ENCODE data around the gene CRP. TPM values are rescaled to one million over a fixed set of nuclear protein-coding genes. Genes with fewer than 3 reads are reported as not detected.

The CRP gene
- total and polyA plus RNA-seq, 2 of the 4 experiments (the other 2 are of a cell fraction), result not detected

- Histone ChIP-seq H2AFZ (replicated peaks; ENCODE audit: low read length, poor library complexity) (no peak overlapping the region), H3K4me2 (ENCODE audit: low read depth, low read length) (no peak overlapping the region), H3K14ac (replicated peaks; ENCODE audit: low read depth, low read length) (no peak overlapping the region), H3K4ac (ENCODE audit: low read depth, low read length) (no peak overlapping the region), H3K36me3 (ENCODE audit: control insufficient read depth, insufficient read depth, low read length) (no peaks in the 10 kb centered on the region), H3K4me3 (ENCODE audit: insufficient read depth, low read depth, low read length) (no peak overlapping the region), H3K23ac (ENCODE audit: low read depth, low read length) (no peak overlapping the region), H4K8ac (ENCODE audit: low read depth in 2 of 2, low read length in 2 of 2) (no peak overlapping the region), H2BK20ac (ENCODE audit: low read depth, low read length) (no peak overlapping the region), H2AK9ac (replicated peaks; ENCODE audit: low read depth, low read length, poor library complexity) (no peak overlapping the region), H4K5ac (ENCODE audit: low read depth, low read length) (no peak overlapping the region), H2BK15ac (ENCODE audit: low read depth, low read length) (no peak overlapping the region), H3K4me1 (ENCODE audit: control insufficient read depth, insufficient read depth, low read length) (no peaks in the 10 kb centered on the region), H2BK5ac (ENCODE audit: low read depth, low read length, poor library complexity, severe bottlenecking) (no peak overlapping the region), H3K79me1 (ENCODE audit: low read depth in 1 of 2, low read length in 2 of 2) (no peaks in the 10 kb centered on the region), H3K56ac (ENCODE audit: extremely low read depth, insufficient read depth, low read length) (no peak overlapping the region), H3K27me3 (ENCODE audit: control insufficient read depth, insufficient read depth, low read length) (no peaks in the 10 kb centered on the region), H3K27ac (ENCODE audit: insufficient read depth, low read length) (no peak overlapping the region), H3K9me1 (ENCODE audit: insufficient read depth, low read length) (no peaks in the 10 kb centered on the region), H2AK5ac (ENCODE audit: low read depth, low read length) (no peak overlapping the region), H4K91ac (ENCODE audit: insufficient read depth, low read depth, low read length) (no peak overlapping the region), H4K20me1 (ENCODE audit: insufficient read depth, low read length) (no peaks in the 10 kb centered on the region), H3K9ac (ENCODE audit: low read depth, low read length) (no peak overlapping the region), H3K18ac (ENCODE audit: low read depth, low read length) (no peak overlapping the region), H3K9me3 (ENCODE audit: control insufficient read depth, insufficient read depth, low read length) (no peaks in the 10 kb centered on the region), H2BK120ac (ENCODE audit: low read depth, low read length) (no peak overlapping the region)
- DNase-seq (no peak), ATAC-seq (ENCODE audit: low read depth) (no peak)
- intact Hi-C loops (cut with micrococcal nuclease), result no loop called here
- in situ Hi-C loops (cut with MboI; ENCODE audit: low sequenced_read_pairs), result no loop called here
- dilution Hi-C loops (cut with HindIII; ENCODE audit: low sequenced_read_pairs, unreplicated experiment), result no loop called here
- TF ChIP-seq CTCF (conservative IDR thresholded peaks at IDR 0.05; ENCODE audit: low read depth, low read length) (no peak), MAZ (IDR thresholded peaks at IDR 0.05; ENCODE audit: borderline replicate concordance, low read depth, low read length) (no peak), MXI1 (IDR thresholded peaks at IDR 0.05; ENCODE audit: borderline replicate concordance, low read depth, low read length) (no peak), FOS (IDR thresholded peaks at IDR 0.05; ENCODE audit: low read depth, low read length) (no peak), RCOR1 (IDR thresholded peaks at IDR 0.05; ENCODE audit: insufficient replicate concordance, low read length) (no peak), MAFK (IDR thresholded peaks at IDR 0.05; ENCODE audit: low read depth, low read length) (no peak), BHLHE40 (IDR thresholded peaks at IDR 0.05; ENCODE audit: low read depth, low read length) (no peak), ELK1 (IDR thresholded peaks at IDR 0.05; ENCODE audit: borderline replicate concordance, low read depth, low read length) (no peak), RFX5 (IDR thresholded peaks at IDR 0.05; ENCODE audit: low read depth, low read length) (no peak), POLR2A (IDR thresholded peaks at IDR 0.05; ENCODE audit: low read depth, low read length) (no peak), CEBPB (IDR thresholded peaks at IDR 0.05; ENCODE audit: low read depth, low read length) (no peak), CHD1 (IDR thresholded peaks at IDR 0.05; ENCODE audit: low read depth, low read length) (no peak), NFE2L2 (IDR thresholded peaks at IDR 0.05; ENCODE audit: low read depth, low read length) (no peak), RAD21 (IDR thresholded peaks at IDR 0.05; ENCODE audit: low read length) (no peak), USF2 (IDR thresholded peaks at IDR 0.05; ENCODE audit: low read depth, low read length) (no peak), SMC3 (IDR thresholded peaks at IDR 0.05; ENCODE audit: low read depth, low read length) (no peak)
- POLR2A ChIA-PET (ENCODE audit: unreplicated experiment), result no interaction called here
- no CpG with 5 or more reads among the region's 5 CpGs for WGBS, 2 experiments (ENCODE audit: extremely low coverage in 2 of 2, insufficient read length in 1 of 2)
- no TSS peak for BruUV-seq (replicated peaks)
- CTCF ChIA-PET, result no interaction called here
Observed at GRCh38 chr1:159743651-159744410, 29.4 kb upstream of the CRP start.

Data from IMR-90 (cell line).